Amniotic stem cell (primary cell): ENCODE measurements around the gene OSBP2.
A peak's percentile ranks its signal among the peaks of the same experiment; 100 is the strongest.
"Not testable (repeated sequence)": the region's sequence is repeated elsewhere in the genome, so short reads cannot be mapped to it uniquely, and the experiment has no call there.

ENCODE experiments used
- DNase-seq: peaks from one replicate; lab custom pipeline; 2025; lab: John Stamatoyannopoulos, UW

Gene OSBP2

GRCh38 chr22:30763815-30764673 lies 69.4 kb downstream of the OSBP2 start:
- DNase-seq = peak; percentile 82

GRCh38 chr22:30767661-30768060 lies 73.0 kb downstream of the OSBP2 start:
- no peak for DNase-seq

GRCh38 chr22:30770716-30771115 lies 76.0 kb downstream of the OSBP2 start:
- DNase-seq = no peak

- DNase-seq = no peak
Observed at GRCh38 chr22:30773919-30774318, 79.2 kb downstream of the OSBP2 start.

GRCh38 chr22:30774566-30774965 lies 79.9 kb downstream of the OSBP2 start:
- DNase-seq = no peak

- no peak for DNase-seq
Observed at GRCh38 chr22:30776476-30776875, 81.8 kb downstream of the OSBP2 start.

GRCh38 chr22:30777146-30777545 lies 82.5 kb downstream of the OSBP2 start:
- not testable (repeated sequence) for DNase-seq

- no peak for DNase-seq
Observed at GRCh38 chr22:30777587-30777986, 82.9 kb downstream of the OSBP2 start.

- DNase-seq = no peak
Observed at GRCh38 chr22:30778261-30778660, 83.6 kb downstream of the OSBP2 start.

GRCh38 chr22:30780026-30780425 lies 85.4 kb downstream of the OSBP2 start:
- no peak for DNase-seq

- no peak for DNase-seq
Observed at GRCh38 chr22:30781271-30781875, 86.7 kb downstream of the OSBP2 start.

GRCh38 chr22:30782613-30783012 lies 87.9 kb downstream of the OSBP2 start:
- DNase-seq = no peak

- no peak for DNase-seq
Observed at GRCh38 chr22:30783021-30783420, 88.3 kb downstream of the OSBP2 start.

- DNase-seq = no peak
Observed at GRCh38 chr22:30785527-30785926, 90.9 kb downstream of the OSBP2 start.

- no peak for DNase-seq
Observed at GRCh38 chr22:30790366-30790765, 95.7 kb downstream of the OSBP2 start.

GRCh38 chr22:30792456-30792855 lies 97.8 kb downstream of the OSBP2 start:
- DNase-seq = no peak

GRCh38 chr22:30795118-30795517 lies 100.4 kb downstream of the OSBP2 start:
- no peak for DNase-seq

GRCh38 chr22:30801695-30802094 lies 107.0 kb downstream of the OSBP2 start:
- DNase-seq = no peak

- peak; percentile 80 for DNase-seq
Observed at GRCh38 chr22:30802202-30803166, 107.8 kb downstream of the OSBP2 start.

- DNase-seq = no peak
Observed at GRCh38 chr22:30803679-30804078, 109.0 kb downstream of the OSBP2 start.

- no peak for DNase-seq
Observed at GRCh38 chr22:30804626-30805025, 110.0 kb downstream of the OSBP2 start.

- no peak for DNase-seq
Observed at GRCh38 chr22:30806391-30806861, 111.8 kb downstream of the OSBP2 start.
